ENCODE data around the gene CROCC.
"Not testable (repeated sequence)": the region's sequence is repeated elsewhere in the genome, so short reads cannot be mapped to it uniquely, and the experiment has no call there.

DNA sequence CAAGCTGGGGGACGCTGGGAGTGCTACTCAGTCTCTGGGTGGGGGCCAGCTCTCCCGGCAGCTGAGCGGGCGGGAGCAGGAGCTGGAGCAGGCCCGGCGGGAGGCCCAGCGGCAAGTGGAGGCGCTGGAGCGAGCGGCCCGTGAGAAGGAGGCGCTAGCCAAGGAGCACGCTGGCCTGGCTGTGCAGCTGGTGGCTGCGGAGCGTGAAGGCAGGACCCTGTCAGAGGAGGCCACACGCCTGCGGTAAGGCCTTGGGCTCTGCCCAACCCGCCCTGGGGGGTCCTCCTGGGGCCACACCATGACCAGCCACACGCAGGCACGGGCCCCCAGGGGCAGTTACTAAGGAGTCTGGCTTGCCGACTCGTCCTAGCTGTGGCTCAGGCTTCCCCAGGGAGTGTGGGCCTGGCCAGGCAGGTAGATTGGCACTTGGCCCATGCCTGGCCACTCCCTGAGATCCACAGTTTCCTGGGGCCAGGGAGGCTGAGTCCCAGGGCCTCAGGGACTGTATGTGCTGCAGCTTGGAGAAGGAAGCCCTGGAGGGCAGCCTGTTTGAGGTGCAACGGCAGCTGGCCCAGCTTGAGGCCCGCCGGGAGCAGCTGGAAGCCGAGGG lies 26.7 kb downstream of the CROCC start:
- TF ChIP-seq, protein P1, sequence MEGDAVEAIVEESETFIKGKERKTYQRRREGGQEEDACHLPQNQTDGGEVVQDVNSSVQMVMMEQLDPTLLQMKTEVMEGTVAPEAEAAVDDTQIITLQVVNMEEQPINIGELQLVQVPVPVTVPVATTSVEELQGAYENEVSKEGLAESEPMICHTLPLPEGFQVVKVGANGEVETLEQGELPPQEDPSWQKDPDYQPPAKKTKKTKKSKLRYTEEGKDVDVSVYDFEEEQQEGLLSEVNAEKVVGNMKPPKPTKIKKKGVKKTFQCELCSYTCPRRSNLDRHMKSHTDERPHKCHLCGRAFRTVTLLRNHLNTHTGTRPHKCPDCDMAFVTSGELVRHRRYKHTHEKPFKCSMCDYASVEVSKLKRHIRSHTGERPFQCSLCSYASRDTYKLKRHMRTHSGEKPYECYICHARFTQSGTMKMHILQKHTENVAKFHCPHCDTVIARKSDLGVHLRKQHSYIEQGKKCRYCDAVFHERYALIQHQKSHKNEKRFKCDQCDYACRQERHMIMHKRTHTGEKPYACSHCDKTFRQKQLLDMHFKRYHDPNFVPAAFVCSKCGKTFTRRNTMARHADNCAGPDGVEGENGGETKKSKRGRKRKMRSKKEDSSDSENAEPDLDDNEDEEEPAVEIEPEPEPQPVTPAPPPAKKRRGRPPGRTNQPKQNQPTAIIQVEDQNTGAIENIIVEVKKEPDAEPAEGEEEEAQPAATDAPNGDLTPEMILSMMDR (IDR thresholded peaks at IDR 0.05), result not testable (repeated sequence)
- TF ChIP-seq POLR2AphosphoS5, POLR2A (IDR thresholded peaks at IDR 0.05): not testable (repeated sequence)
